Ovary (tissue), 9 donors: ENCODE data around the gene CABLES1. TPM values are rescaled to one million over a fixed set of nuclear protein-coding genes. Genes with fewer than 3 reads are reported as not detected.

Experiments used
- DNase-seq, 5 donors: peaks; one replicate each; pipeline ENCODE4 v3.0.0-alpha.2; 2019 to 2020
- H3K27ac ChIP-seq, 2 donors: fragments of 200-600 bp; one replicate each; pipeline versions ENCODE4 v1.5.1 to v1.8.0; 2019 to 2022
- H3K27me3 ChIP-seq: fragments of 200-600 bp; one replicate; pipeline ENCODE4 v1.8.0; 2022
- H3K36me3 ChIP-seq: fragments of 200-600 bp; sonication (generic); one replicate; pipeline ENCODE4 v1.5.1; 2019
- H3K4me1 ChIP-seq: one replicate; pipeline ENCODE4 v1.8.1; 2013; ENCODE audit warnings: mild to moderate bottlenecking, moderate library complexity; ENCODE audit not compliant: insufficient read depth
- H3K4me3 ChIP-seq: fragments of 200-600 bp; sonication (generic); one replicate; pipeline ENCODE4 v1.5.1; 2017
- H3K9me3 ChIP-seq, 2 donors: fragments of 200-600 bp in 1 of 2; sonication (generic) in 1 of 2; one replicate each; pipeline versions ENCODE4 v1.5.1 to v1.8.1; 2013 to 2019; ENCODE audit warnings: mild to moderate bottlenecking in 1 of 2, moderate library complexity in 1 of 2
- CTCF ChIP-seq, 3 donors: fragments of 450-650 bp in 2 of 3; fragments of 200-600 bp in 1 of 3; IDR thresholded peaks; one replicate each; pipeline versions ENCODE4 v1.5.1 to v1.8.0; 2016 to 2022; ENCODE audit warnings: antibody characterized with exemption in 3 of 3, mild to moderate bottlenecking in 1 of 3
- EP300 ChIP-seq: sonication (generic); formaldehyde crosslinking; IDR thresholded peaks from one replicate; pipeline ENCODE4 v1.6.1; 2017; ENCODE audit warnings: antibody characterized with exemption
- POLR2A ChIP-seq: fragments of 450-650 bp; IDR thresholded peaks from one replicate; pipeline ENCODE4 v1.6.1; 2017; ENCODE audit warnings: antibody characterized with exemption, mild to moderate bottlenecking, moderate library complexity
- WGBS, 3 donors: extraction: QIAGEN DNeasy Blood & Tissue Kit in 1 of 3; methylation state at CpG; one replicate each; pipeline versions ENCODE4 v1.1.5 to v1.1.7; 2013 to 2017; 5-methylcytosine and 5-hydroxymethylcytosine counted together
- intact Hi-C, 4 donors: fragments of 100-400 bp; cut with DNase I; formaldehyde crosslinking; loops; one replicate each; pipeline versions ENCODE4 v1.11.0 to v1.15.1; 2022 to 2023
- polyA plus RNA-seq, 2 donors: library from polyadenylated mRNA; stranded (reverse); fragments of 200-250 nt in 1 of 2; fragments of 350-450 nt in 1 of 2; fragmentation: Illumina TruSeq in 1 of 2; extraction: RNeasy Lipid Tissue Mini Kit (QIAGEN cat#74804) in 1 of 2; gene quantifications; one replicate each; pipeline ENCODE4 v1.2.3, GENCODE V29; 2013 to 2014
- total RNA-seq, 7 donors: library from RNA; depleted of rRNA in 2 of 7; stranded (reverse); fragments of >200 nt in 2 of 7; fragmentation: NEBNext Ultra II Directional in 3 of 7; extraction: Animal tissue kit (Norgen Biotek cat#: 25700) in 3 of 7; gene quantifications; one replicate each; pipeline versions ENCODE4 v1.1.0 to v1.2.4, GENCODE V29; 2016 to 2023
- donor health status: DM: no; HTN: no; CAD: no; lungs with moderate emphysema.
- donor health status: DM: no; HTN: no; CAD: no.
- donor health status: Bipolar disorder and iron deficiency.
- donor health status: DM: yes; HTN: yes; CAD: no.
- donor health status: DM: no; HTN: no; CAD: no.
- donor health status: DM: yes; HTN: yes; CAD: no.

Gene CABLES1
- total and polyA plus RNA-seq, 9 donors, result 2.6 to 8.9 (median 5.3) TPM

DNA sequence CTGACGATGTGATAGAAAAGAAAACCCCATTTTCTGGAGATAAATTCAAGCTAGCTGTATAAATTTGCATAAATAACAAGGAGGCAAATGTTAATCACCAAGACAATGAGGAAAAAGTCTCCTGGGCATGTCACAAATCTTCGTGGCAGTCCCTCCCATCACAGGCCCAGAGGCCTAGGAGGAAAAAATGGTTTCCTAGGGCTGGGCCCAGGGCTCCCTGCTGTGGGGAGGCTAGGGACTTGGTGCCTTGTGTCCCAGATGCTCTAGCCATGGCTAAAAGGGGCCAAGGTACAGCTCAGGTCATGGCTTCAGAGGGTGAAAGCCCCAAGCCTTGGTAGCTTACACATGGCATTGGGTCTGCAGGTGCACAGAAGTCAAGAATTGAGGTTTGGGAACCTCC lies 134.6 kb downstream of the CABLES1 start:
- Histone ChIP-seq H3K4me3 (no peak overlapping the region), H3K27ac (no peak overlapping the region), H3K27me3 (no peaks in the 10 kb centered on the region), H3K36me3 (no peaks in the 10 kb centered on the region), H3K4me1 (peaks cover 3% of the 10 kb centered on the region), H3K9me3 (no peaks in the 10 kb centered on the region)
- no peak for TF ChIP-seq EP300
- no peak for TF ChIP-seq POLR2A
- no peak for TF ChIP-seq CTCF (IDR thresholded peaks at IDR 0.05)
- DNase-seq, result no peak
- WGBS, 3 donors, result 95 to 100% (median 97%) methylated on average over 2 of the region's 2 CpGs
- intact Hi-C loops, result loop anchor here in 1 of 4 donors (10.0 kb wide), 1 partner anchor 135 kb away; the partner anchor contains the start of gene CABLES1

- Histone ChIP-seq H3K4me1 (peaks cover under 1% of the 10 kb centered on the region), H3K4me3 (no peak overlapping the region), H3K27ac (no peak overlapping the region), H3K36me3 (no peaks in the 10 kb centered on the region), H3K27me3 (no peaks in the 10 kb centered on the region), H3K9me3 (no peaks in the 10 kb centered on the region)
- TF ChIP-seq POLR2A (no peak), EP300 (no peak), CTCF (IDR thresholded peaks at IDR 0.05) (no peak)
- intact Hi-C loops, result no loop called here
- 75 to 85% (median 83%) methylated on average over 4 of the region's 4 CpGs for WGBS, 3 donors
- DNase-seq, result no peak
Measured at GRCh38 chr18:23270986-23271680, 135.8 kb downstream of the CABLES1 start.

DNA sequence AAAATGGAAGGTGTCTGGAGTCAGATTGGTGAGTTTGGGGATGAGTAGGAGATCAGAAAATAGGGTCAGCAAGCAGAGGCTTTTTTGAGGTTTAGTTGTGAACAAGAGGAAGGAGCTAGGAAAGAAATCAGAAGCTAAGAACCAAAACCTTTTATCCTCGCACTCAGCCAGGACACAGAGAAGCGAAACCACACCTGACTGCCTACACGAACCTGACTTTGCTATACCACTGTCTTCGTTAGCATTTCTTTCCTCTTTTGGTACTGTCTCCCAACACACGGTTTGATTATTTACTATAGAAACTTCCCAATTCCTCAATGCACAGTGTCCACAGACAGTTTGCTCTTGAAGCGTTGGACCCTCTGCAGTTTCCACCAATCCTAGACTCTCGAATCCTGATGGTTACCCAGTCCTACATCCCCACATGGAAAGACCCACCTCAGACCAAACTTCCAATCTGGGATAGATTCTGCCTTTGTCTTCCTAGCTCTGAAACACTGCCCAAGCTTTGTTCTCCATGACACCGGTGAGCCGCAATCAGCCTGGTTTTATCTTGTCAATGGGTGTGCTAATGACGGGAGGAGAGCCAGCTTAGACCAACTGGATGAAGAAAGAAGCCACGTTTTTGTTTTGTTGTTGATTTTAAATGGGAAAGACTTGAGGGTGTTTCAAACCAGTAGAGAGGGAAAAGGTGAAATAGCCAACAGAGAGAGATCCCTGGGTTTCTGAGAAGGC lies 137.4 kb downstream of the CABLES1 start:
- no peaks in the 10 kb centered on the region for H3K4me1 ChIP-seq
- no peaks in the 10 kb centered on the region for H3K36me3 ChIP-seq
- no peak for DNase-seq
- no peak overlapping the region for H3K4me3 ChIP-seq
- 83 to 86% (median 84%) methylated on average over 11 of the region's 11 CpGs for WGBS, 3 donors
- H3K27ac ChIP-seq, result no peak overlapping the region
- intact Hi-C loops, result no loop called here
- no peaks in the 10 kb centered on the region for H3K27me3 ChIP-seq
- no peaks in the 10 kb centered on the region for H3K9me3 ChIP-seq
- TF ChIP-seq CTCF (IDR thresholded peaks at IDR 0.05), result no peak
- no peak for TF ChIP-seq POLR2A
- TF ChIP-seq EP300, result no peak

- Histone ChIP-seq H3K27me3 (no peaks in the 10 kb centered on the region), H3K9me3 (no peaks in the 10 kb centered on the region), H3K4me1 (no peaks in the 10 kb centered on the region), H3K4me3 (no peak overlapping the region), H3K36me3 (no peaks in the 10 kb centered on the region), H3K27ac (no peak overlapping the region)
- 86 to 89% (median 87%) methylated on average over 10 of the region's 10 CpGs for WGBS, 3 donors
- TF ChIP-seq EP300 (no peak), POLR2A (no peak), CTCF (IDR thresholded peaks at IDR 0.05) (no peak)
- no peak for DNase-seq
- intact Hi-C loops, result no loop called here
Measured at GRCh38 chr18:23273443-23273966, 138.2 kb downstream of the CABLES1 start.
